ENCODE measurements around the gene HNF1A. TPM values are rescaled to one million over a fixed set of nuclear protein-coding genes. Genes with fewer than 3 reads are reported as not detected.

The HNF1A gene
- total and polyA plus RNA-seq, 2 of the 4 experiments (the other 2 are of a cell fraction) = under 0.01 TPM; not detected in 1

DNA sequence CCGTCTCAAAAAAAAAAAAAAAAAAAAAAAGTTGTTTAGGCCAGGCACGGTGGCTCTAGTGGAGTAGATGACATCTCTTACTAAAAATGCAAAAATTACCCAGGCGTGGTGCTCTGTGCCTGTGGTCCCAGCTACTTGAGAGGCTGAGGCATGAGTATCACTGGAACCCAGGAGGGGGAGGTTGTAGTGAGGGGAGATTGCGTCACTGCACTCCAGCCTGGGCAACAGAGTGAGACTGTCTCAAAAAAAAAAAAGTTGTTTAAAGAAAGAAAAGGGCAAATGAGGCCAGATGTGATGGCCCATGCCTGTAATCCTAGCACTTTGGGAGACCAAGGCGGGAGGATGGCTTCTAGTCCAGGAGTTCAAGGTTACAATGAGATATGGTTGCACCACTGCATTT is 37.5 kb upstream of the HNF1A start:
- DNase-seq (peak; percentile 11), ATAC-seq (ENCODE audit: low read depth) (peak; percentile 46)
- BruUV-seq (replicated peaks) = no TSS peak
- no peak overlapping the region for H2BK120ac ChIP-seq (ENCODE audit: low read depth, low read length)
- no peaks in the 10 kb centered on the region for H3K36me3 ChIP-seq (ENCODE audit: control insufficient read depth, insufficient read depth, low read length)
- H3K9me3 ChIP-seq (ENCODE audit: control insufficient read depth, insufficient read depth, low read length) = no peaks in the 10 kb centered on the region
- no peak overlapping the region for H3K23ac ChIP-seq (ENCODE audit: low read depth, low read length)
- H3K9ac ChIP-seq (ENCODE audit: low read depth, low read length) = no peak overlapping the region
- H4K8ac ChIP-seq (ENCODE audit: low read depth in 2 of 2, low read length in 2 of 2) = no peak overlapping the region
- H3K27me3 ChIP-seq (ENCODE audit: control insufficient read depth, insufficient read depth, low read length) = peaks cover 3% of the 10 kb centered on the region; the same call in 1 of the 2 replicates
- in situ Hi-C loops (cut with MboI; ENCODE audit: low sequenced_read_pairs) (no loop called here), dilution Hi-C loops (cut with HindIII; ENCODE audit: low sequenced_read_pairs, unreplicated experiment) (no loop called here), intact Hi-C loops (cut with micrococcal nuclease) (loop anchor here (5.0 kb wide), 1 partner anchor 157 kb away; no protein-coding TSS in a partner anchor)
- H3K56ac ChIP-seq (ENCODE audit: extremely low read depth, insufficient read depth, low read length) = no peak overlapping the region
- H4K20me1 ChIP-seq (ENCODE audit: insufficient read depth, low read length) = no peaks in the 10 kb centered on the region
- H3K14ac ChIP-seq (replicated peaks; ENCODE audit: low read depth, low read length) = no peak overlapping the region
- H2AK5ac ChIP-seq (ENCODE audit: low read depth, low read length) = no peak overlapping the region
- no peak overlapping the region for H3K27ac ChIP-seq (ENCODE audit: insufficient read depth, low read length)
- TF ChIP-seq, protein P1, sequence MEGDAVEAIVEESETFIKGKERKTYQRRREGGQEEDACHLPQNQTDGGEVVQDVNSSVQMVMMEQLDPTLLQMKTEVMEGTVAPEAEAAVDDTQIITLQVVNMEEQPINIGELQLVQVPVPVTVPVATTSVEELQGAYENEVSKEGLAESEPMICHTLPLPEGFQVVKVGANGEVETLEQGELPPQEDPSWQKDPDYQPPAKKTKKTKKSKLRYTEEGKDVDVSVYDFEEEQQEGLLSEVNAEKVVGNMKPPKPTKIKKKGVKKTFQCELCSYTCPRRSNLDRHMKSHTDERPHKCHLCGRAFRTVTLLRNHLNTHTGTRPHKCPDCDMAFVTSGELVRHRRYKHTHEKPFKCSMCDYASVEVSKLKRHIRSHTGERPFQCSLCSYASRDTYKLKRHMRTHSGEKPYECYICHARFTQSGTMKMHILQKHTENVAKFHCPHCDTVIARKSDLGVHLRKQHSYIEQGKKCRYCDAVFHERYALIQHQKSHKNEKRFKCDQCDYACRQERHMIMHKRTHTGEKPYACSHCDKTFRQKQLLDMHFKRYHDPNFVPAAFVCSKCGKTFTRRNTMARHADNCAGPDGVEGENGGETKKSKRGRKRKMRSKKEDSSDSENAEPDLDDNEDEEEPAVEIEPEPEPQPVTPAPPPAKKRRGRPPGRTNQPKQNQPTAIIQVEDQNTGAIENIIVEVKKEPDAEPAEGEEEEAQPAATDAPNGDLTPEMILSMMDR (conservative IDR thresholded peaks at IDR 0.05; ENCODE audit: low read depth, low read length) = no peak
- peak; percentile 72 for TF ChIP-seq CEBPB (IDR thresholded peaks at IDR 0.05; ENCODE audit: low read depth, low read length)
- TF ChIP-seq RFX5 (IDR thresholded peaks at IDR 0.05; ENCODE audit: low read depth, low read length) = no peak
- no peak overlapping the region for H2AFZ ChIP-seq (replicated peaks; ENCODE audit: low read length, poor library complexity)
- H4K91ac ChIP-seq (ENCODE audit: insufficient read depth, low read depth, low read length) = no peak overlapping the region
- no peak overlapping the region for H3K4me2 ChIP-seq (ENCODE audit: low read depth, low read length)
- H3K9me1 ChIP-seq (ENCODE audit: insufficient read depth, low read length) = no peaks in the 10 kb centered on the region; the same call in 1 of the 2 replicates
- H3K18ac ChIP-seq (ENCODE audit: low read depth, low read length) = no peak overlapping the region
- H2AK9ac ChIP-seq (replicated peaks; ENCODE audit: low read depth, low read length, poor library complexity) = no peak overlapping the region
- CTCF ChIA-PET = no interaction called here
- H2BK15ac ChIP-seq (ENCODE audit: low read depth, low read length) = no peak overlapping the region
- WGBS, 2 experiments (ENCODE audit: extremely low coverage in 2 of 2, insufficient read length in 1 of 2) = 40% methylated on average over 1 of the region's 5 CpGs; no CpG with 5 or more reads in 1 of the 2 experiments
- H3K4ac ChIP-seq (ENCODE audit: low read depth, low read length) = no peak overlapping the region
- no peaks in the 10 kb centered on the region for H3K79me1 ChIP-seq (ENCODE audit: low read depth in 1 of 2, low read length in 2 of 2)
- H3K4me1 ChIP-seq (ENCODE audit: control insufficient read depth, insufficient read depth, low read length) = no peaks in the 10 kb centered on the region
- H4K5ac ChIP-seq (ENCODE audit: low read depth, low read length) = no peak overlapping the region
- no peak overlapping the region for H2BK20ac ChIP-seq (ENCODE audit: low read depth, low read length)
- H3K4me3 ChIP-seq (ENCODE audit: insufficient read depth, low read depth, low read length) = no peak overlapping the region
- H2BK5ac ChIP-seq (ENCODE audit: low read depth, low read length, poor library complexity, severe bottlenecking) = no peak overlapping the region
- POLR2A ChIA-PET (ENCODE audit: unreplicated experiment) = no interaction called here

Data from IMR-90 (cell line).